SIG-M5 treated with dmso at 0.1 percent for 504 hours (cell line): ENCODE data around the gene CASP10.

Experiments
- DNase-seq: peaks from one replicate; lab custom pipeline; 2025; ENCODE audit not compliant: unreplicated experiment; lab: John Stamatoyannopoulos, UW

The CASP10 gene

GRCh38 chr2:201196003-201196402, 13.1 kb downstream of the CASP10 start:
- DNase-seq, result no peak

- DNase-seq, result no peak
Observed at GRCh38 chr2:201196803-201197202, 13.9 kb downstream of the CASP10 start.

GRCh38 chr2:201197781-201198180, 14.8 kb downstream of the CASP10 start:
- no peak for DNase-seq

GRCh38 chr2:201199847-201200246, 16.9 kb downstream of the CASP10 start:
- DNase-seq, result no peak

GRCh38 chr2:201200345-201200744, 17.4 kb downstream of the CASP10 start:
- no peak for DNase-seq

GRCh38 chr2:201201371-201201770, 18.4 kb downstream of the CASP10 start:
- DNase-seq, result no peak

- DNase-seq, result no peak
Observed at GRCh38 chr2:201203916-201204654, 21.1 kb downstream of the CASP10 start.

GRCh38 chr2:201204655-201205514, 21.9 kb downstream of the CASP10 start:
- no peak for DNase-seq

GRCh38 chr2:201205515-201205849, 22.5 kb downstream of the CASP10 start:
- DNase-seq, result no peak

GRCh38 chr2:201208563-201209252, 25.8 kb downstream of the CASP10 start:
- peak; percentile 96 for DNase-seq

GRCh38 chr2:201215963-201216362, 33.0 kb downstream of the CASP10 start:
- no peak for DNase-seq

GRCh38 chr2:201216918-201217317, 34.0 kb downstream of the CASP10 start:
- no peak for DNase-seq

- DNase-seq, result no peak
Observed at GRCh38 chr2:201218780-201219179, 35.8 kb downstream of the CASP10 start.

- DNase-seq, result no peak
Observed at GRCh38 chr2:201219328-201220096, 36.6 kb downstream of the CASP10 start.

- DNase-seq, result no peak
Observed at GRCh38 chr2:201220102-201220570, 37.2 kb downstream of the CASP10 start.

- DNase-seq, result no peak
Observed at GRCh38 chr2:201223089-201224073, 40.4 kb downstream of the CASP10 start.

- peak; percentile 27 for DNase-seq
Observed at GRCh38 chr2:201228271-201228911, 45.5 kb downstream of the CASP10 start.

- no peak for DNase-seq
Observed at GRCh38 chr2:201228912-201229290, 46.0 kb downstream of the CASP10 start.

GRCh38 chr2:201231781-201232466, 49.0 kb downstream of the CASP10 start:
- DNase-seq, result peak; percentile 99
